Left ventricle myocardium inferior (tissue), 1 donor: Measurements from ENCODE around the gene PIK3R5. TPM values are rescaled to one million over a fixed set of nuclear protein-coding genes. Genes with fewer than 3 reads are reported as not detected.

ENCODE experiments used
- DNase-seq: peaks from one replicate; pipeline ENCODE4 v3.0.0-alpha.2; 2020
- H3K27ac ChIP-seq: fragments of 200-600 bp; replicated peaks from 2 replicates; pipeline ENCODE4 v1.8.0; 2021
- H3K27me3 ChIP-seq: fragments of 200-600 bp; 2 replicates; pipeline ENCODE4 v1.8.0; 2021; ENCODE audit warnings: low read depth
- H3K36me3 ChIP-seq: fragments of 200-600 bp; 2 replicates; pipeline ENCODE4 v1.8.0; 2021
- H3K4me1 ChIP-seq: fragments of 200-600 bp; 2 replicates; pipeline ENCODE4 v1.8.0; 2021
- H3K4me3 ChIP-seq: fragments of 200-600 bp; 2 replicates; pipeline ENCODE4 v1.8.0; 2021; ENCODE audit warnings: mild to moderate bottlenecking, moderate library complexity
- H3K9me3 ChIP-seq: fragments of 200-600 bp; replicated peaks from 2 replicates; pipeline ENCODE4 v1.8.0; 2021
- CTCF ChIP-seq: fragments of 200-600 bp; IDR thresholded peaks from 2 replicates; pipeline ENCODE4 v1.8.0; 2021; ENCODE audit warnings: antibody characterized with exemption, mild to moderate bottlenecking, borderline replicate concordance
- intact Hi-C: fragments of 100-400 bp; cut with micrococcal nuclease; formaldehyde crosslinking; loops from one replicate; pipeline ENCODE4 v1.11.0; 2022
- total RNA-seq: library from RNA; stranded (reverse); fragmentation: NEBNext Ultra II Directional; extraction: Animal tissue kit (Norgen Biotek cat#: 25700); gene quantifications from one replicate; pipeline ENCODE4 v1.2.1, GENCODE V29; 2021
- donor health status: DM: no; HTN: yes; CAD: no; lungs with severe emphysema.

PIK3R5 gene
- total RNA-seq, 1 donor from 2014 or later = 2.7 TPM

GRCh38 chr17:9002227-9002605 is 36.7 kb upstream of the PIK3R5 start:
- Histone ChIP-seq H3K4me3 (peak overlapping the region; percentile 68), H3K9me3 (peaks cover 6% of the 10 kb centered on the region), H3K36me3 (no peaks in the 10 kb centered on the region), H3K27ac (no peak overlapping the region), H3K27me3 (peaks cover 79% of the 10 kb centered on the region), H3K4me1 (peaks cover 22% of the 10 kb centered on the region)
- intact Hi-C loops = no loop called here
- TF ChIP-seq CTCF = no peak
- no peak for DNase-seq

- TF ChIP-seq CTCF = no peak
- Histone ChIP-seq H3K27ac (no peak overlapping the region), H3K9me3 (peaks cover 6% of the 10 kb centered on the region), H3K4me1 (peaks cover 22% of the 10 kb centered on the region), H3K4me3 (no peak overlapping the region), H3K36me3 (no peaks in the 10 kb centered on the region), H3K27me3 (peaks cover 72% of the 10 kb centered on the region)
- intact Hi-C loops = no loop called here
- DNase-seq = no peak
These were observed 36.1 kb upstream of the PIK3R5 start for GRCh38 chr17:9001559-9001958.

- no peak overlapping the region for H3K4me3 ChIP-seq
- no peak overlapping the region for H3K27ac ChIP-seq
- intact Hi-C loops = loop anchor here (5.0 to 10.0 kb wide), 2 partner anchors 297 to 529 kb away; no protein-coding TSS in a partner anchor
- DNase-seq = peak; percentile 56
- peaks cover 39% of the 10 kb centered on the region for H3K27me3 ChIP-seq
- H3K9me3 ChIP-seq = peaks cover 6% of the 10 kb centered on the region
- H3K4me1 ChIP-seq = peaks cover 10% of the 10 kb centered on the region
- no peaks in the 10 kb centered on the region for H3K36me3 ChIP-seq
- peak; percentile 86 for TF ChIP-seq CTCF
These were observed 32.6 kb upstream of the PIK3R5 start for GRCh38 chr17:8997994-8998628.

GRCh38 chr17:8995711-8996110 is 30.2 kb upstream of the PIK3R5 start:
- Histone ChIP-seq H3K9me3 (peaks cover 6% of the 10 kb centered on the region), H3K27ac (no peak overlapping the region), H3K36me3 (no peaks in the 10 kb centered on the region), H3K4me1 (no peaks in the 10 kb centered on the region), H3K27me3 (peaks cover 38% of the 10 kb centered on the region), H3K4me3 (no peak overlapping the region)
- TF ChIP-seq CTCF = no peak
- intact Hi-C loops = loop anchor here (5.0 to 10.0 kb wide), 2 partner anchors 299 to 532 kb away; no protein-coding TSS in a partner anchor
- DNase-seq = no peak

GRCh38 chr17:8994319-8994718 is 28.8 kb upstream of the PIK3R5 start:
- peak; percentile 73 for DNase-seq
- Histone ChIP-seq H3K9me3 (no peaks in the 10 kb centered on the region), H3K36me3 (no peaks in the 10 kb centered on the region), H3K4me3 (no peak overlapping the region), H3K27me3 (peaks cover 37% of the 10 kb centered on the region), H3K27ac (no peak overlapping the region), H3K4me1 (no peaks in the 10 kb centered on the region)
- TF ChIP-seq CTCF = peak; percentile 81
- intact Hi-C loops = loop anchor here (10.0 kb wide), 1 partner anchor 300 kb away; no protein-coding TSS in a partner anchor
